Fibroblast of gingiva (primary cell): Measurements from ENCODE around the gene NUP62.
"Not testable (repeated sequence)": the region's sequence is repeated elsewhere in the genome, so short reads cannot be mapped to it uniquely, and the experiment has no call there.

Experiments used
- DNase-seq: peaks from one replicate; pipeline ENCODE4 v3.0.0-alpha.2; 2011; ENCODE audit warnings: low read depth

NUP62 gene, protein sequence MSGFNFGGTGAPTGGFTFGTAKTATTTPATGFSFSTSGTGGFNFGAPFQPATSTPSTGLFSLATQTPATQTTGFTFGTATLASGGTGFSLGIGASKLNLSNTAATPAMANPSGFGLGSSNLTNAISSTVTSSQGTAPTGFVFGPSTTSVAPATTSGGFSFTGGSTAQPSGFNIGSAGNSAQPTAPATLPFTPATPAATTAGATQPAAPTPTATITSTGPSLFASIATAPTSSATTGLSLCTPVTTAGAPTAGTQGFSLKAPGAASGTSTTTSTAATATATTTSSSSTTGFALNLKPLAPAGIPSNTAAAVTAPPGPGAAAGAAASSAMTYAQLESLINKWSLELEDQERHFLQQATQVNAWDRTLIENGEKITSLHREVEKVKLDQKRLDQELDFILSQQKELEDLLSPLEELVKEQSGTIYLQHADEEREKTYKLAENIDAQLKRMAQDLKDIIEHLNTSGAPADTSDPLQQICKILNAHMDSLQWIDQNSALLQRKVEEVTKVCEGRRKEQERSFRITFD

DNA sequence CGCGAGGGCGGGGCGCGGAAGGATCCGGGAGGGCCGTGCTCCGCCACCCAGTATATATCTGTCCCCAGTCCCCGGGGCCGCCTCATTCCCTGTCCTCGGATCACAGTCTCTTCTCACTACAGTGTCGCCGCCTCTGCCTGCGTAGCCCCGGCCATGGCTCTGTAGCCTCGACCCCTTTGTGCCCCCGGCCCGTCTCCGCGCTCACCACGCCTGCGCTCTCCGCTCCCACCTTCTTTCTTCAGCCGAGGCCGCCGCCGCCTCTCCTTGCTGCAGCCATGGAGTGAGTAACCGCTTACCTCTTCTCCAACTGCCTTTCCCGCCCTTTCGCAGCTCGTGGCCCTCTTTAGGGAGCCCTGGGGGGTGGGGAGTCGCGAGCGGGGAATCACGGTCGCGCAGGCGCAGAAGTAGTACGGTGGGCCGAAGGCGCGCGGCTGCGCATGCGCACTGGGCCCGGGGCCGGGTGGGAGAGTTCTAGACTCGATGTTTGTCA is at the start of gene NUP62, which contains the start of gene ATF5:
NUP62 (minus strand) TSS at position 384 of the 490 bp plus-strand sequence. CDS start 19,697 bp downstream, outside the sequence.
ATF5 (plus strand) TSS at position 85 of the 490 bp plus-strand sequence. CDS start 1,646 bp downstream, outside the sequence.
- DNase-seq, result peak; percentile 76

DNA sequence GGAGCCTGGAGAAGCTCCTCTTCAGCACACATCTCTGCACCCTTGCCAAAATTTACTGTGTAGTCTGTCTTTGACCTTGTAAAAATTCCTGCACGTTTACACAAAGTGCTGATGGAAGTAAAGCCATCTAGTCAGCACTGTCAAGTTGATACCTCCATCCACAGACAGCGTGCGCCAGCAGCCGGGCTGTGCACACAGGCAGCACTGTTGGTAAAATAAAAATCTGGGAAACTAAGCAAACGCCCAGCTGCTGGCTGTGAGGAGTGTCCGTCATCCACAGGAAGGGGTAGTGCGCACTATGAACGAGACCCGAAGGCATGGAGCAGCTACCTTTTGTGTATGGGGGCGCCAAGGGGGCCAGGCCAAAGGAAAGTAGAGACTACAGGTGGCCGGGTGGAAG is 49.0 kb upstream of the NUP62 start:
- DNase-seq, result no peak

DNA sequence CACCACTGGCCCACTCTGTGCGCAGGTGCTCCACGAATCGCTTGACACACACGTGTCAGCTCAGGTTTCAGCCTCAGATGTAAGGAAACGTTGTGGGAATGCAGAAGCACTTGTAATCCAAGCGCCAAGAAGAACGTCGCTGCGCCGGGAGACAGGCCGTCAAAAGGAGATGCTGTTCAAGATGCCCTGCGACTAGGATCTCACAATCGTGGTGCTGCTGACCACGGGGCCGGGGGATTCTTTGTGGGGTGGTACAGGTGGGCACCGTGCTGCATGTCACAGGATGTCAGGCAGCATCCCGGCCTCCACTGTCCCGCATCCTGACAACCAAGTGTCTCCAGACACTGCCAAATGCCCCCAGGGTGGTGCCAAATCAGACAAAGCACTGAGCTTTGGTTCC is 48.6 kb upstream of the NUP62 start:
- DNase-seq, result no peak

DNA sequence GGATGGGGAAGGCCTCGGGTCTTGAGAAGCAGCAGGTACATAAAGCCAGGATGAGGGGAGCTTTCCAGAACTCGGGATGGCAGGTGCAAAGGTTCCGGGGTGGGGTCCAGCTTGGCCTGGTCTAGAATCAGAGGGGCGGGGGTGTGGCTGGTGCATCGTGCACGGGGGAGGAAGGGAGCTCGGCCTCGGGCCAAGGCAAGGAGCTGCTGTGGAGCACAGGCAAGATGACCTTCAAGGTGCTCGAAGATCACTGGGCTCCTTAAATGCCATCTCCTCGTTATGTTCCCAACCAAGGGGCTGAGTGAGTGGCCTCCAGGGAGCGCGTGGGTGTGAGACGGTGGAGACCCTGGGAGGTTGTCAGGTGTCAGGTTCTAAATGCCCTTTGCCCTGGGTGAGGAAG is 47.8 kb upstream of the NUP62 start:
- no peak for DNase-seq

DNA sequence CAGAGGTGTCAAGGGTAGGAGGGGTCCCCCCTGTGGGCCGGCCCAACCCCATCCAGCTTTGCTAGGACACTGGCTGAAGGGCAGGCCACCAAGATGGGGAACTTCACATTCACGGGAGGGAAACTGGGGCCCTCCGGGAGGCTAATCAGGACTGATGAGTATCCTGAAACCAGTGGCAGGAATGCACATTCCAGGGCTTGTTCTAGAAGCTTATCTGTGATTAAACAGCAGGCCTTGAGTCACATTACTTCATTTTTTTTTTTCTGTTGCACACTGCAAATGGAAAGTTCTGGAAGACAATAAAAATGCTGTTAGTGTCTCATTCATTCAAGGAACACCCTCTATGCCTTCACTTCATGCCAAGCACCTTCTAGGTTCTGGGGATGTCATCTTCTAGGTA is 47.2 kb upstream of the NUP62 start:
- DNase-seq, result no peak

DNA sequence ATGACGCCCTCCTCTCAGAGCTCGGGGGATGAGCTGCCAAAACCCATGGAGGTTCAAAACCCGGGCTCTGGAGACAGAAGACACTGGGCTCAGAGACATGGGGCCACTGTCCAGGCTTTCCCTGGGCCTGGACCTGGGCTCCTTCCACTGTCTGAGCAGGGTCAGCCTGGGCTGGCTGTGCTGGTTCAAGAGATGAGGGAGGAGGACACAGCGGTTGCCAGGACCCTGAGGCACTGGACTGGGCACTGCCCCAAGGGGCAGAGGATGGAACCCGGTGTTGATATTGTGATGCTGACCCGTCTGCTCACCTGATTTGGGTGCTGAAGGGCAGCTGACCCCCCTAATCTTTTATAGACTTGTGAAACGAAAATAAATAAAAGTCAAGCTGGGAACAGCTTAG is 45.7 kb upstream of the NUP62 start:
- DNase-seq, result no peak

DNA sequence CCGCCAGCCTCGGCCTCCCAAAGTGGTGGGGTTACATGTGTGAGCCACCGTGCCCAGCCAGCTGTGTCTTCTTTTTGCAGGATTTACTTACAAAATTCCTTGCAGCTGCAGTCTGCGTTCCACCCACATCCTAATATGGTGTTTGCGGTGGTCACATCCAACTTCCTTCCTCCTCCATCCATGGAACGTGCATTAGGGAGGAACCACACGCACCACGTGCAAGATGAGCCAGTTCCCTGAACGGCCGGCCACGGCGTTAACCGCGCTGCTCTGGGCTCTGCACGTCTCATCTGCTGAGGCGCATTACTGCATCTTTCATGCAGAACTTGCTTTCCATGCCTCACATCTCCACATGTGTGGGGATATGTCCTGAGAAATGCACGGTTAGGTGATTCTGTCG is 44.7 kb upstream of the NUP62 start:
- no peak for DNase-seq

DNA sequence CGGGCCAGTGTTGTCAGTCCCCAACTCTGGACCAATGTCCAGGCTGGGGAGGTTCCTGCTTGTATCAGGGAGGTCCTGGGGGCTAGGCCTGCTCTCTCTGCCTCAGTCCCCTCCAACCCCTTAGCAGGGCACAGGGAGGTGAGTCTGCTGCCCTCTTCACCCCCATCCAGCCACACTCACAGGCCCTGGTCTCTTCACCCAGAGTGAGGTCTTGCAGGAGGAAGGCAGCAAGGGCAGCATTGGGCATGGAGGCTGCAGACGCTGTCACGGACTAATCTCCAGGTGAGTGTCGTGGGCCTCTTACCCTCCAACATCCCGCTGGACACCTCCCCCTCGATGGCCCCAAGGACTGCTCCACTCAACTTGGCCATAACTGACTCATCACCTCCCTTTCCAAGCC is 43.5 kb upstream of the NUP62 start:
- no peak for DNase-seq

DNA sequence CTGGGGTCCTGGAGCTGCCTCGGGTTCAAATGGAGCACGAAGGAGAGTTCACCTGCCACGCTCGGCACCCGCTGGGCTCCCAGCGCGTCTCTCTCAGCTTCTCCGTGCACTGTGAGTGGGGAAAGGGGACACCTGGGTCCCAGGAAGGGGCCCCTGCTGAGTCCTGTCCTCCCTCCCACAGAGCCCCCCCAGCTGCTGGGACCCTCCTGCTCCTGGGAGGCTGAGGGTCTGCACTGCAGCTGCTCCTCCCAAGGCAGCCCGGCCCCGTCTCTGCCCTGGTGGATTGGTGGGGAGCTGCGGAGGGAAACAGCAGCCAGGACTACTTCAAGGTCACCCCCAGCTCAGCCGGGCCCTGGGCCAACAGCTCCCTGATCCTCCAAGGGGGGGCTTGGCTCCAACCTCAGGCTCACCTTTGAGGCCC is 42.7 kb upstream of the NUP62 start:
- no peak for DNase-seq

DNA sequence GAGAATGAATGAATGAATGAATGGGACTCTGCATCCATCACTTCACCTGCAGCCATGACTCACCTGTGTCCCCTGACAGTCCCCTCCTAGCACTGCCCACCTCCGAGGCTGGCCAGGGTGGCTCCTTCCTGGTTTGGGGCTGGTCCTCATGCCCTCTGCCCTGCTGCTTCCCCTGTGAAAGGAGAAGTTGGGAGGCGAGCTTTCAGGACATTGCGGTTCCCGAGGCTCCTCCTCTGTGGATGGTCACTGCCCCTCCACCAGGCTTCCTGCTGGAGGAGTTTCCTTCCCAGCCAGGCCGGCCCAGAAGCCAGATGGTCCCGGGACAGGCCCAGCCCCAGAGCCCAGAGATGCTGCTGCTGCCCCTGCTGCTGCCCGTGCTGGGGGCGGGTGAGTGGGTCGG is 40.1 kb upstream of the NUP62 start:
- not testable (repeated sequence) for DNase-seq

DNA sequence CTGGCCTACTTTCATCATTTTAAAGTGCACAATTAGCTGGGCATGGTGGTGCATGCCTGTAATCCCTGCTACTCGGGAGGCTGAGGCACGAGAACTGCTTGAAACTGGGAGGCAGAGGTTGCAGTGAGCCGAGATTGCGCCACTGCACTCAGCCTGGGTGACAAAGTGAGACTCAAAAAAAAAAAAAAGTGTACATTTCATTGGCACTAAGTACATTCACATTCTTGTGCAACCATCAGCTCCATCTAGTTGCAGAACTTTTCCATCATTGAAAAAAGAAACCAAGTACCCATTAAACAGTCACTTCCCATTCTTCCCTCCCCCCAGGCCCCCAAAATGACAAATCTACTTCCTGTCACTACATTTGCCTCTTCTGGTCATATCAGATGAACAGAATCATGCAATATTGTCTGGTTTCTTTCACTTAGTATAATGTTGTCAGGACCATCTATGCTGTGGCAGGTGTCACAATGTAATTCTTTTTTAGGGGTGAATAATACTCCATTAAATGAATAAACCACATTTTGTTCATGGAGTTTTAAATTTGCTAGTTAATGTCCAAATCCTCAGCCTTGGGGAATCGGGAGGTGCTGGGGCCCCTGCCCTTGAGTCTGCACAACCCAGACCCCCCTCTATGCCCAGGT is 39.1 kb upstream of the NUP62 start:
- peak; percentile 16 for DNase-seq

DNA sequence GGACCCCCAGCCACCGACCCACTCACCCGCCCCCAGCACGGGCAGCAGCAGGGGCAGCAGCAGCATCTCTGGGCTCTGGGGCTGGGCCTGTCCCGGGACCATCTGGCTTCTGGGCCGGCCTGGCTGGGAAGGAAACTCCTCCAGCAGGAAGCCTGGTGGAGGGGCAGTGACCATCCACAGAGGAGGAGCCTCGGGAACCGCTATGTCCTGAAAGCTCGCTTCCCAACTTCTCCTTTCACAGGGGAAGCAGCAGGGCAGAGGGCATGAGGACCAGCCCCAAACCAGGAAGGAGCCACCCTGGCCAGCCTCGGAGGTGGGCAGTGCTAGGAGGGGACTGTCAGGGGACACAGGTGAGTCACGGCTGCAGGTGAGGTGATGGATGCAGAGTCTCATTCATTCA is 31.7 kb upstream of the NUP62 start, which contains the start of gene SIGLEC11:
SIGLEC11 (minus strand) TSS at position 193 of the 400 bp plus-strand sequence; CDS start at position 102, 91 bp downstream.
- not testable (repeated sequence) for DNase-seq

DNA sequence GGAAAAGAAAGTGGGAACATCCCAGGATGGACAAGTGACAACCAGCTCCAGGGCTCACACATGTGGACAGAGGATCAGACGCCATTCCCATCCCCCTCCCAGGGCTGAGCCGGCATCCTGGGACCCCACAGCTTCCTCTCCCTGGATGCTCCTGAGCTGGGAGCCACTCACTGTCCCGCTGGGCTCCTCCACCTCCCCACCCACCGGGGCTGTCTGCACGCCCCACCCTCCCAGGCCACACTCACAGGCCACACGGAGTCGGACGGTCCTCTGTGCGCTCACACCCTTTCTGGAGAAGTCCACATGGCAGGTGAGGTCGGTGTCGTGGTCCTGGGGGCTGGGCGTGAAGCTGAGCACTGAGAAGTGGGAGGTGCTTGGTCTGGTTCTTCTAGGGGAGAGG is 30.6 kb upstream of the NUP62 start:
- not testable (repeated sequence) for DNase-seq

DNA sequence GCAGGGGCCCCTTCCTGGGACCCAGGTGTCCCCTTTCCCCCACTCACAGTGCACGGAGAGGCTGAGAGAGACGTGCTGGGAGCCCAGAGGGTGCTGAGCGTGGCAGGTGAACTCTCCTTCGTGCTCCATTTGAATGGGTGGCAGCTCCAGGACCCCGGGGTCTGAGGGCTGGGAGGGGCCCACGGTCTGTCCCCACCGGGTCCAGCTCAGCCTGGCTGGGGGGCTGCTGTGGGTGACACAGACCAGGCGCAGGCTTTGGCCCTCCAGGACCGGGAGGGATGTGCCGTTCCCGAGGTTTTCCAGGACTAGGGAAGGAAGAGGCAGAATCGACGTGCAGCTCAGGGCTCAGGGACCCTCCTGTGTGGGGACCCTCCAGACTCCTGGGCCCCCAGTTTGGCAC is 29.3 kb upstream of the NUP62 start:
- DNase-seq, result not testable (repeated sequence)

DNA sequence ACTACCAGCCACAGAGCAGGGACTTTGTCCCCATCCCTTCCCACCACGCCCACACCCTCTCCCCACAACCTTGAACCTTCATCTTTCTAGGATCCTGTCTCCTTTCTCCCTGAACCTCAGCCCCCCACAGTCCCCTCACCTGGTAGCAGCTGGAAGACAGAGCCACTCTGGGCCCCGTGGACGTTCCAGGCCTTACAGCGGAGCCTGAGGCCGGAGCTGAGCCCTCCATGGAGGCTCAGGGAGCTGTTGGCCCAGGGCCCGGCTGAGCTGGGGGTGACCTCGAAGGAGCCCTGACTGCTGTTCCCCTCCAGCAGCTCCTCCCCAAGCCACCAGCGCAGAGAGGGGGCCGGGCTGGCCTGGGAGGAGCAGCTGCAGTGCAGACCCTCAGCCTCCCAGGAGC is 28.8 kb upstream of the NUP62 start:
- not testable (repeated sequence) for DNase-seq

DNA sequence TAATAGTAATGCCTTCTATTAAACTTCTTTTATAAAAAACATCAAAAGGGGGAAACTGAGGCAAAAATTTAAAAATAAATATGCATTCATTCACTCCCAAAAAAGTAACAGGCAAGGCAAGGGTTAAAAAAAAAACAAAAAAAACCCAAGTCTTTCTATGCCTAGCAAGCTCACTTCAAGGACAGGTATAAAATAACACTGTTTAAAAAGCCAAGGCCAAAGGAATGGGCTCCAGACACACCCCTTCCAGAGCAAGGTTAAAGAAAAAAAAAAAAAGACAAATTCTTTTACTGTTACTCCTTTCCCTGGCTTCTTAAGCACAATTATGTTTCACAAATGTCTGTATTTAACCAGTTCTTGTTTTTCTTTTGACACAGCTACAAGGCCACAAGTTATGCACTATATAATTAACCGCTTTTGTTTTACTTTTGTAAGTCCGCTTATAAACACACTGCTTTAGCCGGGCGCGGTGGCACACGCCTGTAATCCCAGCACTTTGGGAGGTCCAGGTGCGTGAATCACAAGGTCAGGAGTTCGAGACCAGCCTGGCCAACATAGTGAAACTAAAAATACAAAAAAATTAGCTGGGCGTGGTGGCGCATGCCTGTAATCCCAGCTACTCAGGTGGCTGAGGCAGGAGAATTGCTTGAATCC is 28.1 kb upstream of the NUP62 start:
- no peak for DNase-seq

DNA sequence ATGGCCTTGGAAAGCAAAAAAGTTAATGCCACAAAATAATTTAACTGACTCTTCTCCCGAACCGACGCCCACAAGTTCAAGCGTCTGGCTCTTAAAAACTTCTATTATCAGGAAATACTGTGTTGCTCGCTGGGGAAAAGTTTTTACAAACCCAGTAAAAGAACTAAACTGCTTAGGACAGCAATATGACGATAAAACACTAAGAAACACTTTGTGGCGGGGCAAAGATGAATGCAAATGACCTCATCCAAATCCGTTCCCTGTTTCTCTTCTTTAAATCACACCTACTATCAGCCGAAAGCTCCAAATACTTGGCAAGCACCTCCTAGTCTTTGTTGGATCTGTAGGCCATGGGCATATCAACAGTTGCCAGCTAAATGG is 26.8 kb upstream of the NUP62 start:
- no peak for DNase-seq

DNA sequence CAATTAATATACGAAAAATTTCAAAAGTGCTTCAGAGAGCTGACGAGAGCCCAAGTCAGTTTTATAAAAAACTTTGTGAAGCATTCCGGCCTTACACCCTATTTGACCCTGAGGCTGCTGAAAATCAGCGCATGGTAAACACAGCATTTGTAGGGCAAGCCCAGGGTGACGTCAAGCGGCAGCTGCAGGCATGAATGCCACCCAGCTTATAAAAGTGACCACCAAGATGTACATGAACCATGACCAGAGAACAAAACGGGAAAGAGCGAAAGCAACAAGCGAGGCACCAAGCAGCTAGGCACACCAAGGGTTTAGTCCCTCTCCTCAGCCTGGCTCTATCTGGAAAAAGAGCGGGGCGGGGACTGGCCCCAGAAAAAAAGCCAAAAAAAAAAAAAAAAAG is 25.6 kb upstream of the NUP62 start:
- DNase-seq, result no peak

DNA sequence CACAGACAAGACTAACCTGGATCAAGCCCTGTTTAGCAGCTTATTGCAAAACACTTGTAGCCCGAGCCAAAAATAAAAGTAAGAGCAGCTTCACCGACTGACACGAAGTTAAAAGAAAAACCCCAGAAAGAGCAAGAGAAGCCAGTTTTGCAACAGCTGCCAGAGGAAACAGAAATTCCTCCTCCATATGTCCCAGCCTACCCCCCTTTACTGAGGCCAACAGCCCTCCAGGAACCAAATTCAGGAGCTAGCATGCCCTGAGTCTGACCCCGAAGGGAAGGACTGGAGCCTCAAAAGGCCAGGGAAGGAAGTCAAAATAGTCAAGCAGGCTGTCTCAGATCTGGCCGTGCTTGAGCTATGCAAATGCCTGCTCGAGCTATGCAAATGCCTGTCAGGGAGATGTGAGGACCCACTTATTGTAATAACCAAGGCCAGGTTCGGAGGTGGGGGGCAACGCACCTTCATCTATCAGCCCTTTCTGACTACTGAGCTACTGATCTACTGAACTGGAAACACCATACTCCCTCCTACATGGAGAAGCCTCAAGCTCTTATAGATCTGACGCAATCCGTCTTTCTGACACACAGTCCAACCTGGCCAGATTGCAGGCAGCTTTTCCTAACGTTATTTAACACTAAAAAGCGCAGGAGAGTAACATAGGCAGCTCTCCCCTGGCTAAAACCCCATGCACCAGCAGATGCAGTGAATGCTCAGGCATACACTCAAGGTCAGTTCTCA is 25.0 kb upstream of the NUP62 start:
- DNase-seq, result no peak

DNA sequence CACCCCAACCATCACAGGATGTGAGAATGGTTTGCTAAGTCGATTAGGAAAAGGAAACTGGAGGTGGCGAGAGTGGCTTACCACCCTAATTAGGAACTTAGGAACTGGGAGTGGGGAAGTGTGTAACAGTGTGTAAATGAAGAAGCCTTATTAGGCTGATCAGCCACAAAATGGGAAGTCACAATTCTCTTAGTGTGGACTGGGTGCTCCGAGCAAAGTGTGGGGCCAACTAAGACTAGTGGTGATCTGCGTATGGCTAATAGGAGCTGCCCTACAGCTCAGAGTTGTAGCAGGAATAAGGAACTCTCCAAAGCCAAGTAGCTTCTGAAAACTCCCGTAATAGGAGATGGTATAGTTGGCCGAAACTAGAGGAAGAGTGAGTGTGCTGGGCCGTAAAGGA is 24.1 kb upstream of the NUP62 start:
- no peak for DNase-seq

DNA sequence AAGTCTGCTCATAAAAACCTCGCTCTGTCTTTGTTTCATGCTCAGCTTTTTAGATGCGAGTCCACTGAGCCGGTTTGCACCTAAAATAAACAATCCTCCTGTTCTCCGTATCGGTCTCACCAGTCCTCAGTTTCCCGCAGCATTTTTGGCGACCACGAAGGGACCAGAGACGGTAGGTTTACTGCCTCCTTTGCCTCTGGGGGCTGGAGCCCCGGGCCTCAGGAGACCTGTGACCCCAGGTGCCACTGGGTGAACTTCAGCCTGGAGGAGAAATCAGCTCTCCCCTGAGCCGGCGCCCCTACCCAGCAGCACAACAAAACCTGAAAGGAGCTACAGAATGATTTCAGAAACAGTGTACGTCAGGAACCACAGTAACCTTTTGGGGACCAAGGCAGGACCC is 23.6 kb upstream of the NUP62 start:
- no peak for DNase-seq

DNA sequence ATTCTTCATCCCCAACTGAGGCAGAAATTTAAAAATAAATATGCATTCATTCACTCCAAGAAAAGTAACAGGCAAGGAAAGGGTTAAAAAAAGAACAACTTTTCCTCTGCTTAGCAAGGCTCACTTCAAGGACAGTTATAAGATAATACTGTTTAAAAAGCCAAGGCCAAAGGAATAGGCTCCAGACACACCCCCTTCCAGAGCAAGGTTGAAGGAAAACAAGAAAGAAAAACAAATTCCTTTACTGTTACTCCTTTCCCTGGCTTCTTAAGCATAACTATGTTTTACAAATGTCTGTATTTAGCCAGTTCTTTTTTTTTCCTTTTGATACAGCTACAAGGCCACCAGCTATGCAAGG is 23.2 kb upstream of the NUP62 start:
- DNase-seq, result no peak
